Heart left ventricle (tissue), 16 donors: ENCODE results near the gene HYOU1. TPM values are rescaled to one million over a fixed set of nuclear protein-coding genes. Genes with fewer than 3 reads are reported as not detected.

Experiments
- ATAC-seq, 4 donors: fragments of 200-7000 bp; cut with Tn5 transposase; one replicate each; pipeline ENCODE4 v1.9.1; 2020 to 2022; ENCODE audit warnings: moderate library complexity in 4 of 4, mild to moderate bottlenecking in 3 of 4, moderate number of reproducible peaks in 1 of 4
- DNase-seq, 5 donors: peaks; one replicate each; pipeline ENCODE4 v3.0.0-alpha.2; 2020
- H3K27ac ChIP-seq, 12 donors: fragments of 200-600 bp; sonication (generic) in 4 of 12; one replicate each; pipeline versions ENCODE4 v1.5.0 to v1.8.0; 2016 to 2022; ENCODE audit warnings: mild to moderate bottlenecking in 2 of 12
- H3K27me3 ChIP-seq, 9 donors: fragments of 200-600 bp; sonication (generic) in 2 of 9; one replicate each; pipeline versions ENCODE4 v1.5.1 to v1.8.0; 2016 to 2022; ENCODE audit warnings: mild to moderate bottlenecking in 3 of 9
- H3K36me3 ChIP-seq, 9 donors: fragments of 200-600 bp; sonication (generic) in 2 of 9; one replicate each; pipeline versions ENCODE4 v1.5.0 to v1.8.0; 2018 to 2022; ENCODE audit warnings: mild to moderate bottlenecking in 2 of 9
- H3K4me1 ChIP-seq, 12 donors: fragments of 200-600 bp; sonication (generic) in 4 of 12; one replicate each; pipeline versions ENCODE4 v1.5.0 to v1.8.0; 2016 to 2022; ENCODE audit warnings: mild to moderate bottlenecking in 3 of 12
- H3K4me3 ChIP-seq, 12 donors: fragments of 200-600 bp; sonication (generic) in 4 of 12; one replicate each; pipeline versions ENCODE4 v1.5.0 to v1.8.0; 2017 to 2022; ENCODE audit warnings: mild to moderate bottlenecking in 9 of 12, moderate library complexity in 4 of 12
- H3K9me3 ChIP-seq, 12 donors: fragments of 200-600 bp; sonication (generic) in 4 of 12; one replicate each; pipeline versions ENCODE4 v1.5.0 to v1.8.0; 2016 to 2022; ENCODE audit warnings: mild to moderate bottlenecking in 1 of 12
- POLR2A ChIP-seq, 2 donors: fragments of 450-650 bp; IDR thresholded peaks; one replicate each; pipeline ENCODE4 v1.6.1; 2017; ENCODE audit warnings: antibody characterized with exemption in 2 of 2, mild to moderate bottlenecking in 2 of 2, moderate library complexity in 2 of 2
- WGBS, 4 donors: extraction: QIAGEN DNeasy Blood & Tissue Kit in 2 of 4; methylation state at CpG; one replicate each; pipeline versions ENCODE4 v1.1.5 to v1.1.7; 2013 to 2018; 5-methylcytosine and 5-hydroxymethylcytosine counted together
- intact Hi-C, 10 donors: fragments of 100-400 bp; cut with DNase I; formaldehyde crosslinking; loops; one replicate each; pipeline versions ENCODE4 v1.11.1 to v1.14.2; 2022
- polyA plus RNA-seq, 2 donors: library from polyadenylated mRNA; stranded (reverse); fragments of 200-250 nt; gene quantifications; one replicate each; pipeline ENCODE4 v1.2.3, GENCODE V29; 2013
- total RNA-seq, 9 donors: library from RNA; depleted of rRNA in 2 of 9; stranded (reverse); fragments of >200 nt in 2 of 9; fragmentation: NEBNext Ultra II Directional in 3 of 9; extraction: Animal tissue kit (Norgen Biotek cat#: 25700) in 3 of 9; gene quantifications; one replicate each; pipeline versions ENCODE4 v1.1.0 to v1.2.4, GENCODE V29; 2016 to 2023
- TF ChIP-seq, protein P1 (sequence below), 12 donors: fragments of 200-600 bp; sonication (generic) in 4 of 12; IDR thresholded peaks; one replicate each; pipeline versions ENCODE4 v1.5.0 to v1.8.0; 2018 to 2022; ENCODE audit warnings: antibody characterized with exemption in 12 of 12, mild to moderate bottlenecking in 5 of 12
- donor health status: ischemic (EF 13 %, LVEDD 7.1; RV severe dilation, severe dysfunction).
- donor health status: healthy with polysubstance abuse.
- donor health status: DM: no; HTN: yes; CAD: no.
- donor health status: DM: no; HTN: no; CAD: no.
- donor health status: ischemic (EF 25% LVEDD 6.9; RV normal size, moderate dysfunction).
- donor health status: ischemic (EF 25% LVEDD 5.7; RV mildly dilated, moderate dysfunction).
- donor health status: healthy.
- donor health status: DM: yes; HTN: yes; CAD: no.
- donor health status: ischemic (EF 35%, LVEDD 5.7; RV mildly dilated, moderate dysfunction).
- donor health status: nonischemic (EF 11% LVEDD 7.7; RV severe dilation, severe dysfunction).
- donor health status: DM: yes; HTN: yes; CAD: no.
- donor health status: PGD.
- donor health status: ischemic (EF 29% LVEDD 5.4; RV normal size, mild dysfunction).
- donor health status: nonischemic (EF 23%, LVEDD 6.1; RV moderate dilation, normal function).

HYOU1 gene
- total and polyA plus RNA-seq, 11 donors, result 34.7 to 260 (median 68.6) TPM

DNA sequence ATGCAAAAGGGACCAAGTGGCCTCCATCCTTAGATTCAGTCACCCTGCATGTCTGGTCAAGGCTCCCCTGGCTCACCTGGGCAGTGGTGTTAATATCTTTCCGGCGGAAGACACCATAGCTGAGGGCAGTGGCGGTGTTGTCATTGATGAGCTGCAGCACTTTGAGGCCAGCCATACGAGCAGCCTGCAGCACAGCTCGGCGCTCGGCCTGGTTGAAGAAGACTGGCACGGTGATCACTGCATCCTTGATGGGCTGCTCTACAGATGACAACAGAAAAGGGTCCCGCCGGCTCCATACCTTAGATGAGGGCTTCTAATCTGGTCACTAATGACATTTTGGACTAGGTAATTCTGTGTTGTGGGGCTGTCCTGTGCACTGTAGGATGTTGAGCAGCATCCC lies 2.6 kb downstream of the HYOU1 start:
- no peaks in the 10 kb centered on the region for H3K27me3 ChIP-seq
- DNase-seq (no peak), ATAC-seq (no peak)
- peaks cover 0 to 63% (median 59%) of the 10 kb centered on the region in 9 donors for H3K36me3 ChIP-seq
- TF ChIP-seq POLR2A (IDR thresholded peaks at IDR 0.05), result no peak
- TF ChIP-seq, protein P1, sequence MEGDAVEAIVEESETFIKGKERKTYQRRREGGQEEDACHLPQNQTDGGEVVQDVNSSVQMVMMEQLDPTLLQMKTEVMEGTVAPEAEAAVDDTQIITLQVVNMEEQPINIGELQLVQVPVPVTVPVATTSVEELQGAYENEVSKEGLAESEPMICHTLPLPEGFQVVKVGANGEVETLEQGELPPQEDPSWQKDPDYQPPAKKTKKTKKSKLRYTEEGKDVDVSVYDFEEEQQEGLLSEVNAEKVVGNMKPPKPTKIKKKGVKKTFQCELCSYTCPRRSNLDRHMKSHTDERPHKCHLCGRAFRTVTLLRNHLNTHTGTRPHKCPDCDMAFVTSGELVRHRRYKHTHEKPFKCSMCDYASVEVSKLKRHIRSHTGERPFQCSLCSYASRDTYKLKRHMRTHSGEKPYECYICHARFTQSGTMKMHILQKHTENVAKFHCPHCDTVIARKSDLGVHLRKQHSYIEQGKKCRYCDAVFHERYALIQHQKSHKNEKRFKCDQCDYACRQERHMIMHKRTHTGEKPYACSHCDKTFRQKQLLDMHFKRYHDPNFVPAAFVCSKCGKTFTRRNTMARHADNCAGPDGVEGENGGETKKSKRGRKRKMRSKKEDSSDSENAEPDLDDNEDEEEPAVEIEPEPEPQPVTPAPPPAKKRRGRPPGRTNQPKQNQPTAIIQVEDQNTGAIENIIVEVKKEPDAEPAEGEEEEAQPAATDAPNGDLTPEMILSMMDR (IDR thresholded peaks at IDR 0.05), result no peak
- no peaks in the 10 kb centered on the region for H3K9me3 ChIP-seq
- intact Hi-C loops, result no loop called here
- 95 to 100% (median 98%) methylated on average over 5 to 10 of the region's 10 CpGs for whole genome bisulfite sequencing, 4 donors
- peaks cover 2 to 26% (median 18%) of the 10 kb centered on the region in 12 donors for H3K4me1 ChIP-seq
- H3K4me3 ChIP-seq, result no peak overlapping the region
- H3K27ac ChIP-seq, result no peak overlapping the region

DNA sequence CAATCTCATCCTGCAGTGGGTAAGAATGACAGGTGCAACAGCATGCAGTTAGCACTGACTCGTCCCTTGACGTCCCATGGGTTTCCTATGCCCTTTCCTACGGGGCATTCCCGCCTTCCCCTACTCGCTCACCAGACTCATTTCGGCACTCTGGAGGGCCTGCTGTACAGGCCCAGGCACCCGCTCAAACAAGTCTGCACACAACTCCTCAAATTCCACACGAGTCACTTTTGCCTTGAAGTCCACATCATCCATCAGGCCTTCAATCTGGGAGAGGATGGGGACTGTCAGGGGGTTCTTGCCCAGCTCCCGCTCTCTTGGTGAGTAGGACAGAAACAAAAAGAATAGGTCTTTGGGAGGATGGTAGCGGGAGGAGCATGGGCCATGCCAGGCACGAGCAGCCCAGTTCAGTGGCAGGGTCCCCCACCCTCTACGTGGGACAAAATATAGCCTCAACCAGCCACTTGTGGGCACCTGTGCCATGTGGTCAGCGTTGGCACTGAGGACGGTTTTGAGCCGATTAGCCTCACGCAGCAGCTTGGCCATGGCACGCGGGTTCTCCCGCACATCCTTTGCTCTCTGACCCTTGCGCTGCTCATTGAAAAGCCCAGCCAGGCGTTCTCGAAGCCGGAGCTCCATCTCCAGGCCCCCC lies 4.7 kb downstream of the HYOU1 start:
- Histone ChIP-seq H3K4me3 (no peak overlapping the region), H3K27me3 (no peaks in the 10 kb centered on the region), H3K27ac (no peak overlapping the region), H3K9me3 (no peaks in the 10 kb centered on the region), H3K36me3 (peaks cover 0 to 84% (median 80%) of the 10 kb centered on the region in 9 donors), H3K4me1 (peaks cover 0 to 16% (median 11%) of the 10 kb centered on the region in 12 donors)
- DNase-seq, result no peak
- intact Hi-C loops, result no loop called here
- no peak for TF ChIP-seq POLR2A (IDR thresholded peaks at IDR 0.05)
- TF ChIP-seq, protein P1 (IDR thresholded peaks at IDR 0.05), result no peak
- WGBS, 4 donors, result 91 to 94% (median 93%) methylated on average over 23 of the region's 23 CpGs
- ATAC-seq, result no peak

DNA sequence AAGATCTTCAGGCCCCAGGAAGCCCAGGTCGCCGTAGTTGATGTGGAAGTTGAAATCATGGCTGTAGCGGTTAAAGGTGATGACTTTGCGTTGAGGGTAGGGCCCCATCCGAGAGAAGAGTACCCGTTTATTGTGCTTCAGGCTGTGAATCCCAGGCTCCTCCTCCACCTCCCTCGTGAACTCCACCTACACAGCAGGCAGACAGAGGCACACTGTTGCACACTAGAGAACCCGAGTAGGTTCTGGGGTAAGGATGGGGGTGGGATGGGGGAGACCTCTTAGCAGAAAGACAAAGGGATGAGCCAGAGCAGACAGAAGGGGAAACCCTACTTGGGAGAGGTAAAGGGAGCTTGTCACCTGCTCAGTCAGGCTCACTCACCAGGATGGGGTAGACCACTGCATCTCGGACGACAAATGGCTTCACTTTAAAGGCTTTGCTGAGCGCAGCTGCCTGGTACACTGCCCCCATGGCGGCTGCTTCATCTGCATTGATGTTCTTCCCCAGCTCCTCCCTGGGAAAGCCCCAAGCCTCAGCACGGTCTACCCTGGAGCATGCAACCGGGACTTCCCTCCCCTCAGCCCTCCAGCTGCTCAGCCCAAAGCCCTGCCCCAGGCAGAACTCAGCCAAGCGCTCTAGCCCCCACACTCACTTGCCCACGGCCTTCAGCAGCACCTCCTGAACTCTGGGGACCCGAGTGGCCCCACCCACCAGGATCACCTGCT lies 5.4 kb downstream of the HYOU1 start:
- Histone ChIP-seq H3K27me3 (no peaks in the 10 kb centered on the region), H3K4me3 (no peak overlapping the region), H3K4me1 (peaks cover 0 to 16% (median 11%) of the 10 kb centered on the region in 12 donors), H3K27ac (no peak overlapping the region), H3K36me3 (peaks cover 0 to 91% (median 87%) of the 10 kb centered on the region in 9 donors), H3K9me3 (no peaks in the 10 kb centered on the region)
- intact Hi-C loops, result no loop called here
- DNase-seq (no peak), ATAC-seq (no peak)
- WGBS, 4 donors, result 87 to 89% (median 88%) methylated on average over 16 to 17 of the region's 17 CpGs
- TF ChIP-seq POLR2A (IDR thresholded peaks at IDR 0.05), result no peak
- TF ChIP-seq, protein P1 (IDR thresholded peaks at IDR 0.05), result no peak

DNA sequence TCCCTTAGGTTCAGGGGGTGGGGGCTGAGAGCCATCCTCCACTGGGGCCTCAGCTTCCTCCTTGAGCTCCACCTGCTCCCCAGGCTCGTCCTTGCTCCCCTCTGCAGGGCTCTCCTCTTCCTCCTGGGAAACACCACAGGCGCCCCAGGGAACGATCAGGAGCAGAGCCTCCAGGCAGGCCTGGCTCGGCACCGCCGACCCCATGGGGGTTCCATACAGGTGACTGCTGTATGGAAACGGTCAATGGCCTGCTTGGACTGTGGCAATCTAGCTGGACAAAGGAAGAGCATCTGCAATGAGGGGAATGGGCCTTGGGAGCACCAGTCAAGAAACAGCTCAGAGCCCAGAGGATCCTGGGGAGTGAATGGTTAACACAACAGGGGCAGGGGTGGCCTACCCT lies 7.9 kb downstream of the HYOU1 start:
- DNase-seq, result no peak
- H3K27ac ChIP-seq, result no peak overlapping the region
- intact Hi-C loops, result no loop called here
- peaks cover 0 to 99% (median 93%) of the 10 kb centered on the region in 9 donors for H3K36me3 ChIP-seq
- H3K27me3 ChIP-seq, result no peaks in the 10 kb centered on the region
- WGBS, 4 donors, result 92 to 97% (median 94%) methylated on average over 6 to 7 of the region's 7 CpGs
- H3K9me3 ChIP-seq, result no peaks in the 10 kb centered on the region
- no peak for ATAC-seq
- H3K4me3 ChIP-seq, result no peak overlapping the region
- TF ChIP-seq POLR2A (IDR thresholded peaks at IDR 0.05), result no peak
- TF ChIP-seq, protein P1 (IDR thresholded peaks at IDR 0.05), result no peak
- no peaks in the 10 kb centered on the region for H3K4me1 ChIP-seq
